ENCODE results near the gene SNED1.

The SNED1 gene

GRCh38 chr2:240953426-240954410, 44.7 kb upstream of the SNED1 start:
- DNase-seq (ENCODE audit: low read depth): no peak
- no peak overlapping the region for H3K4me3 ChIP-seq (ENCODE audit: control insufficient read depth, low read depth, low read length)

GRCh38 chr2:240954436-240955305, 43.7 kb upstream of the SNED1 start:
- no peak overlapping the region for H3K4me3 ChIP-seq (ENCODE audit: control insufficient read depth, low read depth, low read length)
- TF ChIP-seq CTCF (IDR thresholded peaks at IDR 0.05; ENCODE audit: control insufficient read depth, insufficient read depth, low read depth, low read length, missing control alignments): no peak
- no peak for DNase-seq (ENCODE audit: low read depth)

More at GRCh38 chr2:240953426-240954410, 44.7 kb upstream of the SNED1 start:
- no peak for TF ChIP-seq CTCF (IDR thresholded peaks at IDR 0.05; ENCODE audit: control insufficient read depth, insufficient read depth, low read depth, low read length, missing control alignments)

- no peak for TF ChIP-seq CTCF (IDR thresholded peaks at IDR 0.05; ENCODE audit: control insufficient read depth, insufficient read depth, low read depth, low read length, missing control alignments)
- no peak overlapping the region for H3K4me3 ChIP-seq (ENCODE audit: control insufficient read depth, low read depth, low read length)
- no peak for DNase-seq (ENCODE audit: low read depth)
Measured at GRCh38 chr2:240955306-240956170, 42.9 kb upstream of the SNED1 start.

GRCh38 chr2:240956171-240956934, 42.1 kb upstream of the SNED1 start:
- TF ChIP-seq CTCF (IDR thresholded peaks at IDR 0.05; ENCODE audit: control insufficient read depth, insufficient read depth, low read depth, low read length, missing control alignments): no peak
- no peak overlapping the region for H3K4me3 ChIP-seq (ENCODE audit: control insufficient read depth, low read depth, low read length)
- DNase-seq (ENCODE audit: low read depth): no peak

GRCh38 chr2:240956935-240957655, 41.3 kb upstream of the SNED1 start:
- TF ChIP-seq CTCF (IDR thresholded peaks at IDR 0.05; ENCODE audit: control insufficient read depth, insufficient read depth, low read depth, low read length, missing control alignments): no peak
- H3K4me3 ChIP-seq (ENCODE audit: control insufficient read depth, low read depth, low read length): no peak overlapping the region
- no peak for DNase-seq (ENCODE audit: low read depth)

Data from AG09309 (cell line).